Type B pancreatic cell (in vitro differentiated cells): Measurements from ENCODE around the gene S100P. TPM values are rescaled to one million over a fixed set of nuclear protein-coding genes. Genes with fewer than 3 reads are reported as not detected.

Source experiments
- DNase-seq: peaks from one replicate; pipeline ENCODE4 v3.0.0; 2021; ENCODE audit warnings: mixed read lengths; ENCODE audit not compliant: unreplicated experiment; ENCODE audit errors: extremely low spot score
- H3K27ac Mint-ChIP-seq: 2 replicates; pipeline ENCODE4 v1.8.0; 2021; ENCODE audit warnings: mild to moderate bottlenecking, mixed read lengths
- H3K27me3 Mint-ChIP-seq: 2 replicates; pipeline ENCODE4 v1.8.0; 2021; ENCODE audit warnings: mixed read lengths
- H3K36me3 Mint-ChIP-seq: 2 replicates; pipeline ENCODE4 v1.8.0; 2021; ENCODE audit warnings: mixed read lengths
- H3K4me1 Mint-ChIP-seq: one replicate; pipeline ENCODE4 v1.8.0; 2021; ENCODE audit warnings: mixed read lengths; ENCODE audit not compliant: unreplicated experiment
- H3K4me3 Mint-ChIP-seq: 2 replicates; pipeline ENCODE4 v1.8.0; 2021; ENCODE audit warnings: mild to moderate bottlenecking, mixed read lengths
- H3K9me3 Mint-ChIP-seq: 2 replicates; pipeline ENCODE4 v1.8.0; 2021; ENCODE audit warnings: mixed read lengths
- CTCF ChIP-seq: fragments of 200-600 bp; sonication (generic); conservative IDR thresholded peaks from 2 replicates; pipeline ENCODE4 v1.5.0; 2021; ENCODE audit warnings: antibody characterized with exemption, mild to moderate bottlenecking
- total RNA-seq: library from RNA; stranded (reverse); gene quantifications from 2 replicates; pipeline ENCODE4 v1.2.1, GENCODE V29; 2021; ENCODE audit warnings: low replicate concordance

The S100P gene
- total RNA-seq, 1 donor from 2014 or later, result 80.8 TPM

GRCh38 chr4:6740347-6740746 lies 46.7 kb downstream of the S100P start:
- Mint-ChIP-seq H3K27me3 (peaks cover 3% of the 10 kb centered on the region), H3K9me3 (no peaks in the 10 kb centered on the region)

GRCh38 chr4:6742507-6742906 lies 48.8 kb downstream of the S100P start:
- H3K36me3 Mint-ChIP-seq, result no peaks in the 10 kb centered on the region
- H3K27me3 Mint-ChIP-seq, result no peaks in the 10 kb centered on the region
- no peak for DNase-seq
- H3K4me1 Mint-ChIP-seq, result peaks cover 4% of the 10 kb centered on the region
- no peak overlapping the region for H3K27ac Mint-ChIP-seq
- no peak overlapping the region for H3K4me3 Mint-ChIP-seq
- no peaks in the 10 kb centered on the region for H3K9me3 Mint-ChIP-seq
- TF ChIP-seq CTCF, result no peak

More at GRCh38 chr4:6740347-6740746, 46.7 kb downstream of the S100P start:
- DNase-seq, result no peak
- Mint-ChIP-seq H3K36me3 (no peaks in the 10 kb centered on the region), H3K4me3 (no peak overlapping the region), H3K27ac (no peak overlapping the region), H3K4me1 (no peaks in the 10 kb centered on the region)
- TF ChIP-seq CTCF, result no peak

GRCh38 chr4:6742989-6743388 lies 49.3 kb downstream of the S100P start:
- Mint-ChIP-seq H3K27me3 (no peaks in the 10 kb centered on the region), H3K27ac (no peak overlapping the region), H3K4me3 (no peak overlapping the region), H3K4me1 (peaks cover 5% of the 10 kb centered on the region), H3K36me3 (no peaks in the 10 kb centered on the region), H3K9me3 (no peaks in the 10 kb centered on the region)
- TF ChIP-seq CTCF, result no peak
- no peak for DNase-seq

Other genes with a start within 250 kb of the S100P start
- gene PPP2R2C, start 221.3 kb upstream of the S100P start, total RNA-seq, result 10.8 and 52.6 TPM in 2 replicates
- gene MAN2B2, start 118.7 kb upstream of the S100P start, total RNA-seq, result 17.4 and 23.4 TPM in 2 replicates
- gene MRFAP1, start 53.2 kb upstream of the S100P start, total RNA-seq, result 234 and 293 TPM in 2 replicates
- gene MRFAP1L1, start 16.0 kb downstream of the S100P start, total RNA-seq, result 61.3 and 73.0 TPM in 2 replicates
- 19.1 and 21.4 TPM in 2 replicates for gene BLOC1S4, start 22.3 kb downstream of the S100P start, total RNA-seq
- 33.9 and 35.9 TPM in 2 replicates for gene KIAA0232, start 88.8 kb downstream of the S100P start, total RNA-seq
- gene TBC1D14, start 215.9 kb downstream of the S100P start, total RNA-seq, result 55.9 and 56.9 TPM in 2 replicates